NCI-H2107 treated with DMSO at 0.1 percent for 48 hours (cell line): ENCODE data around the gene ABLIM2.

ENCODE experiments used
- DNase-seq: peaks from one replicate; lab custom pipeline; 2025; ENCODE audit not compliant: unreplicated experiment; lab: John Stamatoyannopoulos, UW

ABLIM2 gene

DNA sequence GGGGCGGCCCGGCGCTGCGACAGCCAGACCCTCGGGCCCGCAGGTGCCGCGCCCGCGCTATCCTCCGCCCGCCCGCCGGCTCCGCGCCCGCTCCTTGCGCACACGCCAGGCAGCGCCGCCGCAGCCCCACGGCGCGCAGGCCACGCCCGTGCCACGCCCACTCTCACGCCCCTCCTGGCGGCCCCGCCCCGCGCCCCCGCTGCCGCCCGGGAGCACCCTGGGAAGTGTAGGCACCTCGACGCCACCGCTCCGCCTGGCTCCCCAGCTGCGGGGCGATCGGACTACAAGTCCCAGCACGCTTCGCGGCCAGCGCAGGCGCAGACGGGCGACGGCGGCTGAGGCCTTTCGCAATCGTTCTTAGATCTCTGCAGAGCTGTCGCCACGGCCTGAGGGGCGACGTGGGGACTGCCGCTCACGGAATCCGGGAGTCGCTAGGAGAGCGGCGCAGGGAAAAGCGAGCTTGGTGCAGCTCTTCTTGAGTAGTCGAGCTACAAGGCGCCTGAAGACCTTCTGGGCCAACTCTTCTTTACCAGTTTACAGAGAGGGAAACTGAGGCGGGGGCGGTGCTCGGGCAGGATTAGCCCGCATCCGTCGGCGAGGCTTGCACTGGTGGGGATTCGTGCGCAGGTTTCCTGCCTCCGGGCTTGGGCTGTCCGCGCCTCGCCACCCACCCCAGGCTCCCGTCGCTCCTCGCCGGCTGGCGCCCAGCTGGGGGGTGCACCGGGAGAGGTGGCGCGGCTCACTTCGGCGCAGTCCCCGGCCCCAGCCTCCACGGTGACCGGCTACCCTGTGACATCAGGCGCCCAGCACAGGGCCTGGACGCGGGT is at the start of gene ABLIM2:
Gene ABLIM2, minus strand, starts transcription at position 104 of the 827 bp plus-strand sequence. CDS start 124 bp downstream, outside the sequence.
- peak; percentile 35 for DNase-seq

- no peak for DNase-seq
Measured at GRCh38 chr4:8207314-8207713, 48.7 kb upstream of the ABLIM2 start.

- no peak for DNase-seq
Measured at GRCh38 chr4:8205749-8206611, 47.4 kb upstream of the ABLIM2 start.

DNA sequence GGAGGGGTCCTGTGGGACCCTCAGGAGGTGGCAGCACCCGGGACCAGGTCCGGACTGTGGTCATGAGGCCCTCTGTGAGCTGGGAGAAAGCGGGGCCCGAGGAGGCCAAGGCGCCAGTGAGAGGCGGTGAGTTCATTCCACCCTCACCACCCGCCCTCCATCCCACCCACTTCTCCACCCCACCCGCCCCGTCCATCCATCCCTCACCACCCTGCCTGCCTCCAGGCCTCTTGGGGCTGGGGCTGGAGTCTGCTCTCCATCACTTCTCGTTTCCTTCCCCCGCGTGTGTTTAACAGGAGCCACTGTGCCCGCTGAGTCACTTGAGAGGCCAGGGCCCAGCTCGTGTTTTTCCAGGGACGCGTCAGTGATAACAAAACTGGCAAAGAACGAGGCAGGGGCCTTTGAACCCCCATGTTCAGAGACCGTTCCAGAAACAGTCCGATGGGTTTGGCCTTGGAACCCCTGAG is 46.7 kb upstream of the ABLIM2 start:
- DNase-seq: no peak

DNA sequence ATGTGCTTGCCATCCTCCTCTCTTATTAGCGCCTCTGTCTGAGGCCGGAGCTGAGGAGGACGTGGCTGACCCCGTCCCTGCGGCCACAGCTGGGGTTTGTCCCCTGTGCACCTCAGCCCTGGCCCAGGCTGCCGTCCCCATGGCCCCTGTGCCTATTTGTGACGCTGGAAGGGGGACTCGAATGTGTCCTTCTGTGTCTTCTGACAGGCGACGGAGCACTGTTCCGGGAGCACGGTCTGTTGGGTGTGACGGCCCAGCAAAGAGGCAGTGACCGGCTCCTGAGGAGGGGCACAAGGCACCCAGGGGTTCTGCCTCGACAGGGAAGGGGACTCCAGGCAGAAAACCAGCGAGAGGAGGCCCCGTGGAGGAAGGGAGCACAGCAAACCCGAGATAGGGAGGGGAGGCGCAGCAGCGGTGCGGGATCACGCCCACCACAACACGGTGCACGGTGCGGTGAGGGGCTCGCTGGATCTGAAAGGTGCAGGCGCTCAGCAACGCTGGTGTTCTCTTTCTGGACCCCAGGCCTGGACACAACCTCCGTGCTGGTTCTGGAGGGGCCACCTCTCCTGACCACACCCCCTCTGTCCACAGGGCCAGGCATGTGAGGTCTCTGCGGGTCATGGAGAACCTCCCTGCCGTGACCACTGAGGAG is 46.1 kb upstream of the ABLIM2 start:
- no peak for DNase-seq

GRCh38 chr4:8203817-8204216 is 45.2 kb upstream of the ABLIM2 start:
- DNase-seq: no peak

GRCh38 chr4:8203052-8203401 is 44.4 kb upstream of the ABLIM2 start:
- DNase-seq: no peak

DNA sequence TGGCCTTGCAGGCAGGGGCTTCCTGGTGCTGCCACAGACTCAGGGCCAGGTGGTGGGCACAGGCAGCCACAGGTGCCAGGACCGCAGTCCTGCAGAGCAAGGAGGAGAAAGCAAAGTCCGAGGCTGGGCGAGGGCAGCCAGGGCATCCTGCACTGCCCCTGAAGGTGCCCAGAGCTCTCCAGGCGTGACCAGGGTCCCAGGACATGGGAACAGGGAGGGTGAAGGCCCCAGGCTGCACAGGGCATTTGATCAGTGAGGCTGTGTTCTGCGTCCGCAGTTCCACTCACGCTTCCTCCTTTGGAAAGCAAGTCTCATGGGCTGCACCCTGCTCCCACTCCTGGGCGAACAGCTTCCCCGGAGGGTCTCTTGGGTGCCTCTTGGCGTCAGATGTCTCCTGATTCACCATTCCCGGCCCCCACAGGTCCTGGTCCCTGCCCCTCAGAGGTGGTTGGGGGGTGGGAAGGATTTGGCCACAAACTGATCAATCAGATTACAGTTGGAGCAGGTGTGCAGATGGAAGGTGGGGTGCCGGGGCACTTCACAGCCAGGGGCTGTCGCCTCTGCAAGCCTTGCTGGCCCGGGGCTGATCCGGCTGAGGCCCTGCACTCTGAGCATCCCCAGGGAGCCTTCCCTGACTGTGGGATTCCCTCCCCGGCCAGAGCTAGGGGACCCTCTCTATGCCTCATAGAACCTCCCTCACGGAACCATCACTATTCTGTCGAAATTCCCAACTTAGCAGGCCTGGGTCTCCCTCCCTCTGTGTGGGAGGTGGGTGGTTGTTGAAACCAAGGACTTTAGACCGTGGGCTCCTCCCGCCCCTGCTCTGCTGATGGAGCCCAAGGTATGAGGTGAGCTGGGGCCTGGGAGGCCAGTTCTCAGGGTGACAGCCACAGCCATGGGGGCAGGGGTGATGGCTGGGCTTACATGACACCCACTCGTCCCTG is 43.8 kb upstream of the ABLIM2 start:
- no peak for DNase-seq

GRCh38 chr4:8201321-8201781 is 42.7 kb upstream of the ABLIM2 start:
- DNase-seq: no peak

DNA sequence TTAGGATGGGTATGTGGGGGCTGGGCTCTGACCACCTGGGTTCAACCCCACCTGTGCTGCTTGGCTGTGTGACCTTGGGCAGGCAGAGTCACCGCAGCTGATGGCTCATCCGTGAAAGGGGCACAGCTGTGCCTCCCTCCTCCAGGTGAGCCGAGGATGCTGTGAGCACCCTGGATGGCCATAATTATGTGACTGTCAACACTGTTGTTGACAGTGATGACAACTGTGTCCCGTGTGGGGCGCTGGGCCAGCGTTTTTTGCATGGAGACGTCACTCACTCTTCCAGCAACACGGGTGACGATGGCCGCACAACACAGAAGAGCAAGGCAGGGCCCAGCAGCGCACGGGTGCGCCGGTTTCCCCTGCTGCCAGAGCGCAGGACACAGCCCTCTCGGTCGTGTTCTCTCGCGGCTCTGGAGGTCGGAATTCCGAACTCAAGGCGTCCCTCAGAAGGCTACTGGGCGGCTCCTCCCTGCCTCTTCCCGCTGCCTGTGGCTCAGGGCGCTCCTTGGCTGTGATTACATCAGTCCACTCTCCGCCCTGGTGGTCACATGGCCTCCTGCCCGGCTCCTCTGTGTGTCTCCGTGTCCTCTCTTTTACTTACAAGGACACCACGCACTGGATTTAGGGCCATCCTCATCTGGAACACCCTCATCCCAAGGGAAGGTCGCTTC is 41.8 kb upstream of the ABLIM2 start:
- DNase-seq: no peak

- DNase-seq: no peak
Measured at GRCh38 chr4:8199594-8200301, 41.1 kb upstream of the ABLIM2 start.

DNA sequence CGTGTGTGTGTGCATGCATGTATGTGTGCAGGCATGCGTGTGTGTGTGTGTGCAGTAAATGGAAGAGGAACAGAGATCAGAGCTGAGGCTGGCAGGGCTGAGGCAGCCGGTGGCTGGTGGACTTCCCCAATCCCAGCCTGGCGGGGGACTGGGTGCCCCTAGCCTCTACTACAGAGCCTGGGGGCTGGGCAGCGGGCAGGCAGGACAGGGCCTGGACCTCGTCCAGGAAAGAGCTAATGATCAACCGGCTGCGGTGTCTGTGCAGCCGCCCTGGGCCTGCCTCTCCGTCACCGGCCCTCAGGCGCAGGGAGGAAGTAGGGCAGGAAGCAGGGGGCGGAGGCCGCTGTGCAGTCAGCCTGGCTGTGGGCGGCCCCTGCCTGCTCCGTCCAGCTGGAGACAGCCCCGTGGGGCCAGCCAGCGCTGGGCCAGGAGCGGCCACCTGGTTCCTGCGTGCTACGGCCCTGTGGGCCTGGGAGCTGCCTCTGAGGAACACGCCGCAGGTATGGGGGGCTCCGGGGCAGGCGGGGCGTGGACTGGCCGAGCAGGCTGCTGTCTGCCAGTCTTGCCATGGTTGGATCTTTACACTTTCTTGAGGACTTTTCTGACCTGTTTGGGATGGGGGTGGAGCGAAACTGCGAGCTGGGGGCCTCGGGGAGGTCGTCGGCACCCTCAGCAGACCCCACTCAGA is 40.4 kb upstream of the ABLIM2 start, which contains the start of gene SH3TC1:
Gene SH3TC1, plus strand, starts transcription at position 385 of the 688 bp plus-strand sequence. CDS start 5,905 bp downstream, outside the sequence.
- no peak for DNase-seq

- no peak for DNase-seq
Measured at GRCh38 chr4:8198206-8198905, 39.7 kb upstream of the ABLIM2 start.

DNA sequence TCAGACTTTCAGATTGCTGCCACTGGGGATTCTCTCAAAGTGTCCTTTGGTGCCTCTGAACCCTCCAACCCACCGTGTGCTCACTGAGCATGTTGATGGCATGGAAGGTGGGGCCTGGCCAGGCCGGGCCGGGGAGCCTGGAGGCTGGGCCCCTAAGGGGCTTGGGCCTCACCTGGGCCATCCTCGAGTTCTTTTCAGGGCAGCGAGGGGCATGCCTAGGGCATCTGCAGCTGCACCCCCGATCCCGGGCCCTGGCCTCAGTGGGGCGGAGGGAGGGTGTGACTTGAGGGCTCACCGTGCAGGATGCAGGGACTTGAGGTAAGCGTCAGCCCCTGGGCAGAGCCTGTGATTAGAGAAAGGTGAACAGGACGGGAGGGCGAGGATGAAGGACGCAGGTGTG is 38.9 kb upstream of the ABLIM2 start:
- DNase-seq: no peak

GRCh38 chr4:8195841-8196458 is 37.3 kb upstream of the ABLIM2 start:
- no peak for DNase-seq

DNA sequence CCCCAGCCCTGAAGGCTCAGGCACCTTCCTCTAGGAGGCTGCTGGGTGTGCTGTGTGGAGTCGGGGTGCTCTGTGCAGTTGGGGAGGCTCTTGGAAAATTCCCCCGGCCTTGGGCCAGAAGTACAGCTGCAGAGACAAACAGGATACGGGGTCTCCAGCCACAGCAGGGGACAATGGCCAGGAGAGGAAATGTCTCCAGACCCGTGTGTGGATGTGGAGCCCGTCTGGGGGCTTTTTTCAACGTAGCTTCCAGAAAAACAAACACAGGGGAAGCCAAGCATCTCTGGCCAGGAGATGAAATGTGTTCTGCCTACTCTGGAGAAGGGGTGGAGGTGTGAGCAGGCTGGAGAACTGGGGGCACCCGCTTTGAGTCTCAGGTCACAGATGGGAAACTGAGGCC is 36.8 kb upstream of the ABLIM2 start:
- DNase-seq: no peak
